A673 (cell line): ENCODE measurements around the gene ANO4.

Experiments
- CTCF ChIP-seq: fragments of 300-800, 200-600 bp; sonication (generic); conservative IDR thresholded peaks from 2 replicates; pipeline ENCODE4 v1.5.1; 2017; ENCODE audit warnings: low read depth, mild to moderate bottlenecking, antibody characterized with exemption, low read length, moderate library complexity, mixed read lengths
- EZH2 ChIP-seq: fragments of 200-600 bp; sonication (generic); IDR thresholded peaks from 2 replicates; pipeline ENCODE4 v1.6.1; 2017; ENCODE audit warnings: borderline replicate concordance, low read depth, mild to moderate bottlenecking, mixed read lengths, antibody characterized with exemption, low read length; ENCODE audit not compliant: poor library complexity, severe bottlenecking

- no peak for TF ChIP-seq CTCF
- TF ChIP-seq EZH2: no peak
These were observed 232.6 kb downstream of the ANO4 start for GRCh38 chr12:101027200-101027599.
